ENCODE measurements around the gene EXT2.

The EXT2 gene

DNA sequence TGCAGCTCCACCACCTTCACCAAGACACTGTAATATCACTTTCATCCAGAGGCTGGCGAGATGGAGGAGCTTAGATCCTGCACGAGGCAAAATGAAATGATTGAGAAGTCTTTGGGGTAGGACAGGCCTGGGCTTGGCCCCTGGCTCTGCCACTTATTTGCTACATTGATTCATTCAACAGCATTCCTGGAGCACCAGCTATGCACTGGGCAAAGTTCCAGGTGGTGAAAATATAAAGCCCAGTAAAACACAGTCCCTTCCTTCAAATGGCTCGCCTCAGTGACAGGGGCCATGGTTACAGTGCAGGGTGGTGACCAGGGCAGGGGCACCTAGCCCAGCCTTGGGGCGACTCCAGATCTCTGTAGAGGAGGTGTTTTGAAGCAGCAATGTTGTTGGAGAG is 194.7 kb downstream of the EXT2 start:
- DNase-seq (ENCODE audit: extremely low read depth, insufficient read length): no peak
- Histone ChIP-seq H3K4me3 (replicated peaks; ENCODE audit: low read depth, low read length) (no peak overlapping the region), H3K36me3 (ENCODE audit: control insufficient read depth, insufficient read depth, low read length) (no peaks in the 10 kb centered on the region), H3K27me3 (replicated peaks; ENCODE audit: control insufficient read depth, insufficient read depth, low read length) (no peaks in the 10 kb centered on the region; the same call in none of the 2 replicates)
- TF ChIP-seq, protein P1, sequence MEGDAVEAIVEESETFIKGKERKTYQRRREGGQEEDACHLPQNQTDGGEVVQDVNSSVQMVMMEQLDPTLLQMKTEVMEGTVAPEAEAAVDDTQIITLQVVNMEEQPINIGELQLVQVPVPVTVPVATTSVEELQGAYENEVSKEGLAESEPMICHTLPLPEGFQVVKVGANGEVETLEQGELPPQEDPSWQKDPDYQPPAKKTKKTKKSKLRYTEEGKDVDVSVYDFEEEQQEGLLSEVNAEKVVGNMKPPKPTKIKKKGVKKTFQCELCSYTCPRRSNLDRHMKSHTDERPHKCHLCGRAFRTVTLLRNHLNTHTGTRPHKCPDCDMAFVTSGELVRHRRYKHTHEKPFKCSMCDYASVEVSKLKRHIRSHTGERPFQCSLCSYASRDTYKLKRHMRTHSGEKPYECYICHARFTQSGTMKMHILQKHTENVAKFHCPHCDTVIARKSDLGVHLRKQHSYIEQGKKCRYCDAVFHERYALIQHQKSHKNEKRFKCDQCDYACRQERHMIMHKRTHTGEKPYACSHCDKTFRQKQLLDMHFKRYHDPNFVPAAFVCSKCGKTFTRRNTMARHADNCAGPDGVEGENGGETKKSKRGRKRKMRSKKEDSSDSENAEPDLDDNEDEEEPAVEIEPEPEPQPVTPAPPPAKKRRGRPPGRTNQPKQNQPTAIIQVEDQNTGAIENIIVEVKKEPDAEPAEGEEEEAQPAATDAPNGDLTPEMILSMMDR (IDR thresholded peaks at IDR 0.05; ENCODE audit: insufficient read depth, low read length, poor library complexity, severe bottlenecking): no peak
